H9 (cell line): ENCODE measurements around the gene BACH2. TPM values are rescaled to one million over a fixed set of nuclear protein-coding genes. Genes with fewer than 3 reads are reported as not detected.

Source experiments
- DNase-seq: peaks from one replicate; pipeline ENCODE4 v3.0.0-alpha.2; 2017
- H2AFZ ChIP-seq: one replicate; pipeline ENCODE4 v1.6.1; 2013; ENCODE audit warnings: mild to moderate bottlenecking, low read length, control low read depth, moderate library complexity
- H2AK5ac ChIP-seq: 2 replicates; pipeline ENCODE4 v1.6.1; 2013; ENCODE audit warnings: low read length, control low read depth, mixed read lengths; ENCODE audit not compliant: insufficient read length
- H2BK120ac ChIP-seq: one replicate; pipeline ENCODE4 v1.6.1; 2013; ENCODE audit warnings: low read depth, mild to moderate bottlenecking, low read length, control low read depth, inconsistent platforms; ENCODE audit not compliant: poor library complexity, severe bottlenecking
- H2BK12ac ChIP-seq: 2 replicates; pipeline ENCODE4 v1.6.1; 2013; ENCODE audit warnings: low read length, control low read depth, mixed read lengths, low read depth; ENCODE audit not compliant: insufficient read length
- H2BK15ac ChIP-seq: 2 replicates; pipeline ENCODE4 v1.6.1; 2013; ENCODE audit warnings: low read depth, low read length, control low read depth
- H2BK20ac ChIP-seq: one replicate; pipeline ENCODE4 v1.6.1; 2013; ENCODE audit warnings: low read depth, mild to moderate bottlenecking, low read length, control low read depth, inconsistent platforms; ENCODE audit not compliant: poor library complexity, severe bottlenecking
- H2BK5ac ChIP-seq: 2 replicates; pipeline ENCODE4 v1.6.1; 2013; ENCODE audit warnings: low read length, control low read depth, mixed read lengths; ENCODE audit not compliant: insufficient read length
- H3K14ac ChIP-seq: 2 replicates; pipeline ENCODE4 v1.6.1; 2013; ENCODE audit warnings: low read length, control low read depth; ENCODE audit not compliant: insufficient read depth
- H3K18ac ChIP-seq: 2 replicates; pipeline ENCODE4 v1.6.1; 2013; ENCODE audit warnings: low read depth, mild to moderate bottlenecking, mixed read lengths, low read length, control low read depth; ENCODE audit not compliant: insufficient read length
- H3K23ac ChIP-seq: 2 replicates; pipeline ENCODE4 v1.6.1; 2013; ENCODE audit warnings: low read length, control low read depth, mixed read lengths, low read depth; ENCODE audit not compliant: insufficient read length
- H3K23me2 ChIP-seq: 2 replicates; pipeline ENCODE4 v1.6.1; 2013; ENCODE audit warnings: low read depth, mild to moderate bottlenecking, mixed read lengths, low read length, control low read depth; ENCODE audit not compliant: insufficient read length, poor library complexity, severe bottlenecking
- H3K27ac ChIP-seq: 2 replicates; pipeline ENCODE4 v1.5.1; 2013; ENCODE audit warnings: low read length, control low read depth, mixed read lengths, low read depth; ENCODE audit not compliant: insufficient read length
- H3K27me3 ChIP-seq: 2 replicates; pipeline ENCODE4 v1.6.1; 2013; ENCODE audit warnings: low read length, control low read depth, inconsistent platforms; ENCODE audit not compliant: insufficient read depth
- H3K4ac ChIP-seq: 2 replicates; pipeline ENCODE4 v1.6.1; 2013; ENCODE audit warnings: low read depth, mild to moderate bottlenecking, control low read depth, inconsistent platforms, low read length, moderate library complexity
- H3K4me1 ChIP-seq: 2 replicates; pipeline ENCODE4 v1.6.1; 2013; ENCODE audit warnings: low read length, control low read depth, inconsistent platforms; ENCODE audit not compliant: insufficient read depth
- H3K4me2 ChIP-seq: 2 replicates; pipeline ENCODE4 v1.6.1; 2013; ENCODE audit warnings: low read length, control low read depth, mixed read lengths; ENCODE audit not compliant: insufficient read length, insufficient read depth
- H3K56ac ChIP-seq: 2 replicates; pipeline ENCODE4 v1.6.1; 2013; ENCODE audit warnings: low read depth, mild to moderate bottlenecking, mixed read lengths, low read length, control low read depth; ENCODE audit not compliant: insufficient read length
- H3K79me1 ChIP-seq: 2 replicates; pipeline ENCODE4 v1.6.1; 2013; ENCODE audit warnings: low read depth, mild to moderate bottlenecking, moderate library complexity, low read length, control low read depth, inconsistent platforms; ENCODE audit not compliant: insufficient read depth, poor library complexity, severe bottlenecking
- H3K79me2 ChIP-seq: 2 replicates; pipeline ENCODE4 v1.6.1; 2013; ENCODE audit warnings: low read length, control low read depth, inconsistent platforms; ENCODE audit not compliant: insufficient read depth
- H3K9ac ChIP-seq: 2 replicates; pipeline ENCODE4 v1.6.1; 2013; ENCODE audit warnings: low read length, control low read depth, mixed read lengths; ENCODE audit not compliant: insufficient read length; ENCODE audit errors: extremely low read depth
- H3K9me3 ChIP-seq: one replicate; pipeline ENCODE4 v1.6.1; 2013; ENCODE audit warnings: low read depth, low read length, inconsistent platforms; ENCODE audit not compliant: control insufficient read depth
- H3T11ph ChIP-seq: one replicate; pipeline ENCODE4 v1.6.1; 2013; ENCODE audit warnings: mild to moderate bottlenecking, low read length, control low read depth, inconsistent platforms
- H4K20me1 ChIP-seq: one replicate; pipeline ENCODE4 v1.6.1; 2013; ENCODE audit not compliant: control insufficient read depth, insufficient read length, insufficient read depth
- H4K5ac ChIP-seq: 2 replicates; pipeline ENCODE4 v1.6.1; 2013; ENCODE audit warnings: low read depth, mild to moderate bottlenecking, mixed read lengths, low read length, control low read depth; ENCODE audit not compliant: insufficient read length
- H4K8ac ChIP-seq: replicated peaks from 2 replicates; pipeline ENCODE4 v1.6.1; 2013; ENCODE audit warnings: low read length, control low read depth, mixed read lengths, low read depth; ENCODE audit not compliant: insufficient read length
- H4K91ac ChIP-seq: 2 replicates; pipeline ENCODE4 v1.6.1; 2013; ENCODE audit warnings: low read depth, mild to moderate bottlenecking, moderate library complexity, mixed read lengths, low read length, control low read depth; ENCODE audit not compliant: insufficient read length
- H3K27ac Mint-ChIP-seq, 3 experiments: 2 replicates in 2 of 3; 3 replicates in 1 of 3; pipeline ENCODE4 v1.8.0; 2020 to 2021; ENCODE audit warnings: mixed read lengths in 3 of 3, mild to moderate bottlenecking in 1 of 3, moderate library complexity in 1 of 3
- H3K27me3 Mint-ChIP-seq: 2 replicates; pipeline ENCODE4 v1.8.0; 2021; ENCODE audit warnings: low read depth, mild to moderate bottlenecking, moderate library complexity, mixed read lengths
- H3K36me3 Mint-ChIP-seq, 3 experiments: 2 replicates in 2 of 3; 3 replicates in 1 of 3; pipeline ENCODE4 v1.8.0; 2020 to 2021; ENCODE audit warnings: low read depth in 3 of 3, mixed read lengths in 3 of 3; ENCODE audit not compliant: insufficient read depth in 1 of 3
- H3K4me1 Mint-ChIP-seq, 2 experiments: 2 replicates each; pipeline ENCODE4 v1.8.0; 2020; ENCODE audit warnings: mixed read lengths in 2 of 2
- H3K4me3 Mint-ChIP-seq, 2 experiments: 2 replicates in 1 of 2; 3 replicates in 1 of 2; pipeline ENCODE4 v1.8.0; 2020 to 2021; ENCODE audit warnings: mild to moderate bottlenecking in 2 of 2, mixed read lengths in 2 of 2, moderate library complexity in 1 of 2
- H3K9me3 Mint-ChIP-seq, 2 experiments: 2 replicates in 1 of 2; 3 replicates in 1 of 2; pipeline ENCODE4 v1.8.0; 2020; ENCODE audit warnings: mild to moderate bottlenecking in 2 of 2, mixed read lengths in 2 of 2, moderate library complexity in 1 of 2
- WGBS: extraction: QIAGEN DNeasy Blood & Tissue Kit; methylation state at CpG from one replicate; pipeline ENCODE4 v1.1.7; 2013; ENCODE audit warnings: missing lambda C conversion rate, low lambda C conversion rate, mixed read lengths; ENCODE audit not compliant: insufficient read length; ENCODE audit errors: extremely low coverage; 5-methylcytosine and 5-hydroxymethylcytosine counted together
- total RNA-seq: library from RNA; stranded (reverse); gene quantifications from 2 replicates; pipeline ENCODE4 v1.2.1, GENCODE V29; 2021
- TF ChIP-seq, protein P1 (sequence below): fragments of 200-600 bp; sonication (generic); conservative IDR thresholded peaks from 3 replicates; pipeline ENCODE4 v1.8.0; 2021; ENCODE audit warnings: antibody characterized with exemption, mild to moderate bottlenecking

BACH2 gene
- total RNA-seq, 1 experiment from 2014 or later, result 2.0 TPM

DNA sequence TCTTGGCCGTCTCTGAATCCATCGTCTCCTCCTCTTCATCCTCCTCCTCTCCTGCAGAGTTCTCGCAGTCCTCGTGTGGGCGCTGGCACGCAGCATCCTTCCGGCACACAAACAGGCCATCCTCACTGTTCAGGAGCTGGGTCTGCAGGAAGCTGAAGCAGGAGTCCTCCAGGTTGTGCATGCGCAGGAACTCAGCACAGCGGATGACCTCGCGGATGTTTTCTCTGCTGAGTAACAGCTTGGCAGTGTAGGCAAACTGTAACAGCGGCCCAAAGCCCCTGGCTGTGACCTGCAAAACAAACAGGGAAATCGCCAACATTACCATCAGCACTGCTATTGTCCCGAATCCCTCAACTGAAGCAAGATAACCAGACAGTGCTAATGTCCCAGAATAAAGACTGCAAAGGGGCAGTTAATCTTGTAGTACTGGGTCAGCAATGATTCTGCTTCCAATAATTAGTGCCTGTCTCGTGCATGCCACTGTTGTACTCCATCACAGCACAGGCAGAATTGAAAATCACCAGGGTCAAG is 345.0 kb downstream of the BACH2 start:
- Histone ChIP-seq H3K9ac (no peak overlapping the region), H3T11ph (no peak overlapping the region), H3K23ac (no peak overlapping the region), H2BK20ac (no peak overlapping the region), H2AFZ (no peak overlapping the region), H3K79me1 (no peaks in the 10 kb centered on the region), H3K9me3 (no peaks in the 10 kb centered on the region), H3K27me3 (no peaks in the 10 kb centered on the region), H4K5ac (no peak overlapping the region), H2BK15ac (no peak overlapping the region), H4K8ac (no peak overlapping the region), H2BK12ac (no peak overlapping the region), H2BK120ac (no peak overlapping the region), H4K20me1 (no peaks in the 10 kb centered on the region), H3K56ac (no peak overlapping the region), H4K91ac (no peak overlapping the region), H3K4ac (no peak overlapping the region), H2BK5ac (no peak overlapping the region), H3K79me2 (no peaks in the 10 kb centered on the region), H3K23me2 (no peaks in the 10 kb centered on the region), H3K18ac (no peak overlapping the region), H3K14ac (no peak overlapping the region; the same call in 1 of the 2 replicates), H3K4me2 (no peak overlapping the region), H3K4me1 (no peaks in the 10 kb centered on the region), H2AK5ac (no peak overlapping the region), H3K27ac (no peak overlapping the region)
- Mint-ChIP-seq H3K4me3 (no peak overlapping the region), H3K27ac (no peak overlapping the region), H3K9me3 (no peaks in the 10 kb centered on the region), H3K4me1 (peaks cover 0 to 4% of the 10 kb centered on the region in 2 experiments; a peak in 3 of 4 replicates), H3K27me3 (no peaks in the 10 kb centered on the region; the same call in none of the 2 replicates), H3K36me3 (no peaks in the 10 kb centered on the region)
- WGBS, result no CpG with 5 or more reads among the region's 15 CpGs
- TF ChIP-seq, protein P1, sequence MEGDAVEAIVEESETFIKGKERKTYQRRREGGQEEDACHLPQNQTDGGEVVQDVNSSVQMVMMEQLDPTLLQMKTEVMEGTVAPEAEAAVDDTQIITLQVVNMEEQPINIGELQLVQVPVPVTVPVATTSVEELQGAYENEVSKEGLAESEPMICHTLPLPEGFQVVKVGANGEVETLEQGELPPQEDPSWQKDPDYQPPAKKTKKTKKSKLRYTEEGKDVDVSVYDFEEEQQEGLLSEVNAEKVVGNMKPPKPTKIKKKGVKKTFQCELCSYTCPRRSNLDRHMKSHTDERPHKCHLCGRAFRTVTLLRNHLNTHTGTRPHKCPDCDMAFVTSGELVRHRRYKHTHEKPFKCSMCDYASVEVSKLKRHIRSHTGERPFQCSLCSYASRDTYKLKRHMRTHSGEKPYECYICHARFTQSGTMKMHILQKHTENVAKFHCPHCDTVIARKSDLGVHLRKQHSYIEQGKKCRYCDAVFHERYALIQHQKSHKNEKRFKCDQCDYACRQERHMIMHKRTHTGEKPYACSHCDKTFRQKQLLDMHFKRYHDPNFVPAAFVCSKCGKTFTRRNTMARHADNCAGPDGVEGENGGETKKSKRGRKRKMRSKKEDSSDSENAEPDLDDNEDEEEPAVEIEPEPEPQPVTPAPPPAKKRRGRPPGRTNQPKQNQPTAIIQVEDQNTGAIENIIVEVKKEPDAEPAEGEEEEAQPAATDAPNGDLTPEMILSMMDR, result peak; percentile 50; the same call in 2 of the 3 replicates
- peak; percentile 64 for DNase-seq
